WTC11 (cell line): Measurements from ENCODE around the gene MIGA2.

ENCODE experiments used
- CTCF ChIP-seq: fragments of 200-600 bp; IDR thresholded peaks from 2 replicates; pipeline ENCODE4 v1.8.0; 2022; ENCODE audit warnings: antibody characterized with exemption
- FOXJ3 ChIP-seq: sonication (generic); formaldehyde crosslinking; IDR thresholded peaks from 2 replicates; pipeline ENCODE4 v1.9.0; 2021; ENCODE audit warnings: missing genetic modification reagents, mild to moderate bottlenecking, borderline replicate concordance
- IRF2 ChIP-seq: sonication (generic); formaldehyde crosslinking; IDR thresholded peaks from 2 replicates; pipeline ENCODE4 v1.8.0; 2022; ENCODE audit warnings: low read depth, missing genetic modification reagents, borderline replicate concordance
- ZBTB21 ChIP-seq: sonication (generic); formaldehyde crosslinking; IDR thresholded peaks from 2 replicates; pipeline ENCODE4 v1.8.1; 2023; ENCODE audit warnings: mild to moderate bottlenecking, missing genetic modification reagents, borderline replicate concordance

- no peak for TF ChIP-seq ZBTB21 (CRISPR knock-in tag)
- no peak for TF ChIP-seq CTCF
- no peak for TF ChIP-seq IRF2 (CRISPR knock-in tag)
- no peak for TF ChIP-seq FOXJ3 (CRISPR knock-in tag)
Observed at GRCh38 chr9:129009584-129010141, 26.8 kb upstream of the MIGA2 start.
